DND-41 (cell line): ENCODE results near the gene TDRD7.
A peak's percentile ranks its signal among the peaks of the same experiment; 100 is the strongest.

Experiments
- EZH2 ChIP-seq: IDR thresholded peaks from 3 replicates; pipeline ENCODE4 v1.6.1; 2012; ENCODE audit warnings: borderline replicate concordance, low read depth, mild to moderate bottlenecking, moderate library complexity, low read length, inconsistent platforms; ENCODE audit not compliant: severe bottlenecking
- TF ChIP-seq, protein P1 (sequence below): IDR thresholded peaks from 2 replicates; pipeline ENCODE4 v1.5.1; 2012; ENCODE audit warnings: borderline replicate concordance, low read length, moderate library complexity, mild to moderate bottlenecking; ENCODE audit not compliant: poor library complexity, severe bottlenecking; ENCODE audit errors: extremely low read depth

DNA sequence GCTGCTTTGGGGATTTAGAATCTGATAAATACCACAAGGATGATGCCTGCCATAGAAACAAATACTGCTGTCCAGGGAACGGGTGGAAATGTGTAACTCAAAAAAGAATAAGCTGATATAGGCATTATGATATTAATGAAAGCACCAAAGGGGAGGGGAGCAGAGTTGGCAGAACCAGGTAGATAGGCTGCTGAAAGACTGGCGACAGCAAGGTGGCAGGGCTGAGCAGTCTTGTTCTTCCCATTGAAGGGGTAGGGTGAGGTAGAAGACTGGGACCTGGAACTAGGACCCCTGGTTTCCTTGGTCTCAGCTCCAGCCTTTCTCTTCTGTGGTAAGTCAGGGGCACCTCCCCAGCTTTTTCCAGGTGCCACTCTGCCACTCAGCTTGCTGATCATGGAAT lies 58.2 kb downstream of the TDRD7 start:
- TF ChIP-seq, protein P1, sequence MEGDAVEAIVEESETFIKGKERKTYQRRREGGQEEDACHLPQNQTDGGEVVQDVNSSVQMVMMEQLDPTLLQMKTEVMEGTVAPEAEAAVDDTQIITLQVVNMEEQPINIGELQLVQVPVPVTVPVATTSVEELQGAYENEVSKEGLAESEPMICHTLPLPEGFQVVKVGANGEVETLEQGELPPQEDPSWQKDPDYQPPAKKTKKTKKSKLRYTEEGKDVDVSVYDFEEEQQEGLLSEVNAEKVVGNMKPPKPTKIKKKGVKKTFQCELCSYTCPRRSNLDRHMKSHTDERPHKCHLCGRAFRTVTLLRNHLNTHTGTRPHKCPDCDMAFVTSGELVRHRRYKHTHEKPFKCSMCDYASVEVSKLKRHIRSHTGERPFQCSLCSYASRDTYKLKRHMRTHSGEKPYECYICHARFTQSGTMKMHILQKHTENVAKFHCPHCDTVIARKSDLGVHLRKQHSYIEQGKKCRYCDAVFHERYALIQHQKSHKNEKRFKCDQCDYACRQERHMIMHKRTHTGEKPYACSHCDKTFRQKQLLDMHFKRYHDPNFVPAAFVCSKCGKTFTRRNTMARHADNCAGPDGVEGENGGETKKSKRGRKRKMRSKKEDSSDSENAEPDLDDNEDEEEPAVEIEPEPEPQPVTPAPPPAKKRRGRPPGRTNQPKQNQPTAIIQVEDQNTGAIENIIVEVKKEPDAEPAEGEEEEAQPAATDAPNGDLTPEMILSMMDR, result peak; percentile 31
- no peak for TF ChIP-seq EZH2
